GM21381 (cell line): Measurements from ENCODE around the gene CT47A7.
"Not testable (repeated sequence)": the region's sequence is repeated elsewhere in the genome, so short reads cannot be mapped to it uniquely, and the experiment has no call there.

ENCODE experiments used
- ATAC-seq: cut with Tn5 transposase; IDR thresholded peaks from one replicate; pipeline ENCODE4 v1.9.1; 2021; ENCODE audit warnings: mild to moderate bottlenecking, moderate library complexity; ENCODE audit not compliant: unreplicated experiment

CT47A7 gene

GRCh38 chrX:120956500-120956899 is at the start of gene CT47A7:
TSS of gene CT47A7 (minus strand) at chrX:120956600. CDS start at chrX:120956345, 255 bp downstream.
- not testable (repeated sequence) for ATAC-seq

DNA sequence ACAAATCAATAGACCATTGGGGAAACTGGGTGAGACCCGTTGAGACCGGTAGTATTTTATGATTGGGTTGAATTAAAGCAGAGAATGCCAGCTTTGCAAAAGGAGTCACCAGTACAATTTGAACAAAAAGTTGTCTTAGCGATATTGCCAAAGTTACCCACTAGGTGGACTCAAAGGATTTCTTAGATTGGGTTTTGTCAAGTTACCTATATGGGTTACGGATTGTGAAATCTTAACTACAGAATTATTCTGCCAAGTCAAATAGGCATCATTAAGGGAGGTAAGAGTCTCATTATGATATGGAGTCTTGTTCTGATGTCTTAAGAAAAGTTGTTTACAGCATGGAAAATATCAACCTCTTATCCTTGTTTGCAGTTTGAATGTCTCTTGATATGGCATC is 44.2 kb upstream of the CT47A7 start:
- ATAC-seq = no peak

GRCh38 chrX:120999413-120999812 is 43.0 kb upstream of the CT47A7 start:
- peak; percentile 82 for ATAC-seq

DNA sequence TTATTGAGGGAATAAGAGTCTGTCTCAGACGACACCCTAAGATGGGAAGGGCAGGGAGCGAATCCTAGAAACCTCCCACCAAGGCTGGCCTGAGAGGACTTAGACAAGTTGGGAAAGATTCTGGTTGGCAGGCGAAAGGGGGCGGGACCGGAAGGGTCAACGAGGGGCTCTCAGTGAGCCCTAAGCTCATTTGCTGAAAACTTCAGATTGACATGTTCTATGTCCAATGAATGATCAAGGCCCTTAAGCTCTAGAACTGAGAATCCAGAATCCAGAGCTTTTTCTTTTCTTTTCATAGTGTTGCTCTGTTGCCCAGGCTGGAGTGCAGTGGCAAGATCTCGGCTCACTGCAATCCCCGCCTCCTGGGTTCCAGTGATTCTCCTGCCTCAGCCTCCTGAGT is 29.3 kb upstream of the CT47A7 start, which contains the start of gene CT47A1:
TSS of gene CT47A1 (minus strand) at position 101 of the 400 bp plus-strand sequence. CDS start 231 bp downstream, outside the sequence.
- not testable (repeated sequence) for ATAC-seq
